Pancreas (tissue), 10 donors: ENCODE measurements around the gene RGS1. TPM values are rescaled to one million over a fixed set of nuclear protein-coding genes. Genes with fewer than 3 reads are reported as not detected.

ENCODE experiments used
- ATAC-seq, 4 donors: fragments of 200-7000 bp; cut with Tn5 transposase; one replicate each; pipeline versions ENCODE4 v1.8.0 to v1.9.1; 2020; ENCODE audit warnings: mild to moderate bottlenecking in 4 of 4, moderate library complexity in 4 of 4
- DNase-seq, 6 donors: peaks; one replicate each; pipeline ENCODE4 v3.0.0-alpha.2; 2020
- FAIRE-seq: peaks from 2 replicates; lab custom pipeline; 2012; peaks lifted over from hg19 to GRCh38; lab: Jason Lieb, UNC
- H3K27ac ChIP-seq, 4 donors: fragments of 200-600 bp; sonication (generic); 1 replicate in 3 of 4; 2 replicates in 1 of 4; pipeline versions ENCODE4 v1.5.0 to v1.8.0; 2020
- H3K27me3 ChIP-seq, 4 donors: fragments of 200-600 bp; one replicate each; pipeline ENCODE4 v1.8.0; 2021
- H3K36me3 ChIP-seq, 3 donors: fragments of 200-600 bp; sonication (generic) in 1 of 3; one replicate each; pipeline versions ENCODE4 v1.5.0 to v1.8.0; 2020 to 2021
- H3K4me1 ChIP-seq, 3 donors: fragments of 200-600 bp; one replicate each; pipeline ENCODE4 v1.8.0; 2021
- H3K4me3 ChIP-seq, 4 donors: fragments of 200-600 bp; sonication (generic) in 2 of 4; one replicate each; pipeline versions ENCODE4 v1.5.0 to v1.8.0; 2020 to 2021
- H3K9me3 ChIP-seq, 4 donors: fragments of 200-600 bp; one replicate each; pipeline ENCODE4 v1.8.0; 2021
- WGBS, 2 donors: extraction: QIAGEN DNeasy Blood & Tissue Kit; methylation state at CpG; one replicate each; pipeline ENCODE4 v1.1.7; 2013; 5-methylcytosine and 5-hydroxymethylcytosine counted together
- intact Hi-C, 3 donors: fragments of 100-400 bp; cut with DNase I; formaldehyde crosslinking; loops; one replicate each; pipeline versions ENCODE4 v1.11.1 to v1.14.2; 2022
- polyA plus RNA-seq, 2 donors: library from polyadenylated mRNA; stranded (reverse); fragments of 200-250 nt; gene quantifications; one replicate each; pipeline ENCODE4 v1.2.3, GENCODE V29; 2013
- total RNA-seq, 6 donors: library from RNA; stranded (reverse); fragmentation: NEBNext Ultra II Directional in 4 of 6; extraction: Animal tissue kit (Norgen Biotek cat#: 25700) in 4 of 6; gene quantifications; one replicate each; pipeline versions ENCODE4 v1.2.1 to v1.2.4, GENCODE V29; 2021 to 2023
- TF ChIP-seq, protein P1 (sequence below), 4 donors: fragments of 200-600 bp; sonication (generic) in 3 of 4; IDR thresholded peaks; one replicate each; pipeline versions ENCODE4 v1.5.0 to v1.8.0; 2021; ENCODE audit warnings: antibody characterized with exemption in 4 of 4
- donor health status: healthy with polysubstance abuse.
- donor health status: DM: no; HTN: no; CAD: no; lungs with moderate emphysema.
- donor health status: DM: no; HTN: no; CAD: no.
- donor health status: control.
- donor health status: control.
- donor health status: Bipolar disorder and iron deficiency.
- donor health status: DM: yes; HTN: yes; CAD: no.
- donor health status: DM: no; HTN: no; CAD: no.
- donor health status: DM: no; HTN: no; CAD: no.
- donor health status: DM: yes; HTN: yes; CAD: no.

The RGS1 gene
- total and polyA plus RNA-seq, 8 donors = 0.55 to 77.1 (median 2.1) TPM

DNA sequence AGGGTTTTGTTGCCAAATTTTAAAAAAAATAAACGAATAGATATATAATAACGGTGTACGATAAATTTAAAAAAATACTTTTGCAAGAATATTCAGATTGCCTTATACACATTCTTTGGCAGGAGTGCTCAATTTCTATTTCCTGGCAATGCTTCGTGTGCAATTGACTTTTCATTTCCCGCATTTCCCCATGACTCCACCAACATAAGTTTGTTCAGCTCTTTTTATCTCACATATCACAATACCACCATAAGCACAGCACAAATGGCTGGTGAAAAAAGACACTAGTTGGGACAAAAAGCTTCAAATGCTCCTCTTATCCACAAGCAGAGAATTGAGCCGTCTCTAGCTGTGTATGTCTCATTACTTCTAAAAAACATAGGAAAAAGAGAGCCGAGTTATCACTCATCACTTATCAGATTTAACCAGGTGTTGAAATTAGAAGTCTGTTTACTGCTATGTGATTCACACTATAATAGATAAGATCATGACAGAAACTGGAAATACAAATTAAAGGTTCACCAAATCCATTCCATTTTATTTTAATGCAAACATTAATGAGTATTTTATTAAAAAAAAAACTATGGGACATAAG is 28.9 kb upstream of the RGS1 start:
- no peaks in the 10 kb centered on the region for H3K36me3 ChIP-seq
- peak in 2 of 4 donors; percentile 21 to 27 for ATAC-seq
- 50 to 60% methylated on average over 7 of the region's 7 CpGs for WGBS, 2 donors
- no peak for DNase-seq
- H3K27me3 ChIP-seq = peaks cover 0 to 4% (median 0%) of the 10 kb centered on the region in 4 donors
- TF ChIP-seq, protein P1, sequence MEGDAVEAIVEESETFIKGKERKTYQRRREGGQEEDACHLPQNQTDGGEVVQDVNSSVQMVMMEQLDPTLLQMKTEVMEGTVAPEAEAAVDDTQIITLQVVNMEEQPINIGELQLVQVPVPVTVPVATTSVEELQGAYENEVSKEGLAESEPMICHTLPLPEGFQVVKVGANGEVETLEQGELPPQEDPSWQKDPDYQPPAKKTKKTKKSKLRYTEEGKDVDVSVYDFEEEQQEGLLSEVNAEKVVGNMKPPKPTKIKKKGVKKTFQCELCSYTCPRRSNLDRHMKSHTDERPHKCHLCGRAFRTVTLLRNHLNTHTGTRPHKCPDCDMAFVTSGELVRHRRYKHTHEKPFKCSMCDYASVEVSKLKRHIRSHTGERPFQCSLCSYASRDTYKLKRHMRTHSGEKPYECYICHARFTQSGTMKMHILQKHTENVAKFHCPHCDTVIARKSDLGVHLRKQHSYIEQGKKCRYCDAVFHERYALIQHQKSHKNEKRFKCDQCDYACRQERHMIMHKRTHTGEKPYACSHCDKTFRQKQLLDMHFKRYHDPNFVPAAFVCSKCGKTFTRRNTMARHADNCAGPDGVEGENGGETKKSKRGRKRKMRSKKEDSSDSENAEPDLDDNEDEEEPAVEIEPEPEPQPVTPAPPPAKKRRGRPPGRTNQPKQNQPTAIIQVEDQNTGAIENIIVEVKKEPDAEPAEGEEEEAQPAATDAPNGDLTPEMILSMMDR (IDR thresholded peaks at IDR 0.05) = no peak
- H3K4me3 ChIP-seq = no peak overlapping the region
- peaks cover 0 to 8% (median 0%) of the 10 kb centered on the region in 3 donors for H3K4me1 ChIP-seq
- no peaks in the 10 kb centered on the region for H3K9me3 ChIP-seq
- intact Hi-C loops = no loop called here
- H3K27ac ChIP-seq = no peak overlapping the region
- no peak for FAIRE-seq

DNA sequence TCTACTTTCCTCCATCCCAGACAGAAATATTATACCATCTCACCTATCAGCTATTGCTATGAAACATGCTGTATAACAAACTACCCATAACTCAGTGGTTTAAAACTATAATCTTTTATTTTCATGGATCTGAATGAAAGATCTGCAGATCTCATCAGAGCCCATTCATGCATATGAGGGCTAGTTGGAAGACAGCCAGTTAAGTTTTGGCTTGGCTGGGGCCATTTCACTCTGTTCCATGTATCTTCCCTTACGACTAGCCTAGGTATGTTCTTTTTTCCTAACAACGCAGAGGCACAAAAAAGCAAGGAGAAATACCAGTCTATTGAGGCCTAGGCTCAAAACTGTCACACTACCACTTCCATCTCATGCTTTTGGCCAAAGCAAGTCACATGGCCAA is 28.1 kb upstream of the RGS1 start:
- ATAC-seq (no peak), FAIRE-seq (no peak), DNase-seq (no peak)
- Histone ChIP-seq H3K9me3 (no peaks in the 10 kb centered on the region), H3K36me3 (no peaks in the 10 kb centered on the region), H3K4me1 (peaks cover 0 to 8% (median 0%) of the 10 kb centered on the region in 3 donors), H3K27ac (no peak overlapping the region), H3K27me3 (peaks cover 0 to 4% (median 0%) of the 10 kb centered on the region in 4 donors), H3K4me3 (no peak overlapping the region)
- intact Hi-C loops = no loop called here
- WGBS, 2 donors = 94 to 95% methylated on average over 2 of the region's 2 CpGs
- TF ChIP-seq, protein P1 (IDR thresholded peaks at IDR 0.05) = no peak

DNA sequence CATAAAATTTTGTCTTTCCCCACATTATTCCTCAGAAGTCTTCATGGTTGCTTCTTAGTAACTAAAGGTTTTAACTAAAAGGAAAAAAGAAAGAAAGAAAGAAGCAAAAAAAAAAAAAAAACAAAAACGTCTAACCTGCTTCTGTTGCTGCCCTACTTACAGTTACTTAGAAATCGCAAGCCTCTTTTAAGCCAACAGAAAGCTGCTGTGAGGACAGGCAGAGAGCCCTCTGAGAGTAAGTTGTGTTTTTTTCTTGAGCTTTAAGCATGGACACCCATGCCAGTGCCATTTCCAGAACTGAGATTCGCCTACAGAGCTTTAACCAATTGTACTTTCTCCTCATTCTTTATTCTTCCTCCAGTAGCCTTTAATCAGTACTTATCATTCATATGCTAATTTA is 25.6 kb upstream of the RGS1 start:
- 60 to 75% methylated on average over 3 of the region's 3 CpGs for WGBS, 2 donors

DNA sequence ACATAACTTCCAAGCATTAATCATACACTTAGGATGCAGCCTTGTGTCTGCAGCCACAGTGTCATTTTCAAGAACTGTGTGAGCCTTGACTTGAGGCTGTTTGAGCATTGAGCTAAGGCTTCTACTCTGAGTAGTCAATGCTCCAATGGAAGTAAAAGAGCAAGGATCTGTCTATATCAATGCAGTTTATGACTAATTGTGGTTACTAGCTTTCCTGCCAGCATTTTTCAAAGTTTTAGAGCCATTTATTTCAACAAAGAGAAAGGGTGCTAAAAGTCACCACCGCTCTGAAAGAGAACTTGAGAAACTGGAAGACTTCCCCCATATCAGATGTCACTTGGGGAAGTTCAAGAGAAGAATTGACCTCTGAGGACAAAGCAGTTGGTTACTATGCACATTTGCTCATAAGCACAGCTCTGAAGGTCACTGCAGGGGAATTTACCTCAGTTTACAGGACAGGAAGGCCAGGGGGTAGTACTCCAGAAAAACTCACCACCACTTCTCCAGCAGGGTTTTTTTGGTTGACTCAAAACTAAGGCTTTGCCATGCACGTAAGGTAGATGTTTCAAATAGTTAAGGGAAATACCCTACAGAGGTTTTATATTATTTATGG is 24.5 kb upstream of the RGS1 start:
- TF ChIP-seq, protein P1 (IDR thresholded peaks at IDR 0.05) = no peak
- 82 to 84% methylated on average over 2 of the region's 2 CpGs for WGBS, 2 donors
- ATAC-seq (peak in 2 of 4 donors; percentile 60 to 70), DNase-seq (no peak), FAIRE-seq (no peak)
- intact Hi-C loops = no loop called here
- H3K9me3 ChIP-seq = no peaks in the 10 kb centered on the region
- no peak overlapping the region for H3K27ac ChIP-seq
- peaks cover 0 to 8% (median 0%) of the 10 kb centered on the region in 3 donors for H3K4me1 ChIP-seq
- H3K36me3 ChIP-seq = no peaks in the 10 kb centered on the region
- H3K4me3 ChIP-seq = no peak overlapping the region
- H3K27me3 ChIP-seq = no peaks in the 10 kb centered on the region

More for the DNA sequence above, 25.6 kb upstream of the RGS1 start:
- DNase-seq (no peak), FAIRE-seq (no peak), ATAC-seq (no peak)
- intact Hi-C loops = no loop called here
- no peak overlapping the region for H3K4me3 ChIP-seq
- no peaks in the 10 kb centered on the region for H3K36me3 ChIP-seq
- no peaks in the 10 kb centered on the region for H3K9me3 ChIP-seq
- H3K27ac ChIP-seq = no peak overlapping the region
- peaks cover 0 to 8% (median 0%) of the 10 kb centered on the region in 3 donors for H3K4me1 ChIP-seq
- peaks cover 0 to 4% (median 0%) of the 10 kb centered on the region in 4 donors for H3K27me3 ChIP-seq
- TF ChIP-seq, protein P1 (IDR thresholded peaks at IDR 0.05) = no peak

DNA sequence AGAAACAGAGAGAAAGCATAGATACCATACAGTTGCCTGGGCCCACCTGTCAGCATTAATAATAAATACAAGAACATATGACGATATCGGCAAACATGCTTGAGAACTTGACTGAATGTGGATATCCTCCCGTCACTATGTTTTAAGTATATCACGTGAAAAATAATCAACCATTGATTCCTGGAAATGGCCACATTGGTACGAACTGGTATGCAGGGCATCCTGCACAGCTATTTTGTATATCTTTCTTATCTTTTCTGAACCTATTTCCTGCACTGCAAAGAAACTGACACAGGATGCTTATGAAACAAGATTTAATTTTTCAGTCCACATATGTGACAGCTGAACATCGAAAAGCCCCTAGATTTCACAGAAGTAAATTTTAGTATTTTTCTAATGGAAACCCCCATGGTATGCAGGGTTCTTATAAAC is 22.8 kb upstream of the RGS1 start:
- no peak for ATAC-seq
- no peaks in the 10 kb centered on the region for H3K9me3 ChIP-seq
- intact Hi-C loops = no loop called here
- no peaks in the 10 kb centered on the region for H3K4me1 ChIP-seq
- DNase-seq = no peak
- H3K27me3 ChIP-seq = no peaks in the 10 kb centered on the region
- no peaks in the 10 kb centered on the region for H3K36me3 ChIP-seq
- TF ChIP-seq, protein P1 (IDR thresholded peaks at IDR 0.05) = no peak
- 70 to 77% methylated on average over 6 of the region's 6 CpGs for WGBS, 2 donors
- no peak overlapping the region for H3K4me3 ChIP-seq
- no peak overlapping the region for H3K27ac ChIP-seq
- no peak for FAIRE-seq
